GM21390 (cell line): ENCODE results near the gene NFXL1.

Experiments
- ATAC-seq: cut with Tn5 transposase; IDR thresholded peaks from one replicate; pipeline ENCODE4 v1.9.1; 2021; ENCODE audit not compliant: unreplicated experiment

NFXL1 gene

DNA sequence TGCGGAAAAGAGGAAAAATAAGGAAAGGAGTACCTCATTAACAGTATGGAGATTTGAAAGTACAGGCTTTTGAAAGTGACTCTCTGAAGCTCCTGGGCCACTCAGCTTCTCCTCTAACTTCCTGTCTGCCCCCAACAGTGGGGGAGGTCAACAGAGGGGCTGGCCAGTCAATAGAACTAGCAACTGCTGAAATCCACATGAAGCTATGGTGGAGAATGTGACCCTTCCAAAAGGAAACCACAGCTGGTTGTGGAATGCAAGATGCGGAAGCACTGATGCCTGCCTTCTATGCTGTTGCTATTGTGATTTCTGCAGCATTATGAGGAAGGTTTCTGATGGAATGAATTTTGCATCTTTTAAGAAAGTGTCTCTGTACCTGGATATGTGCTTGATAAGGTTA lies 78.9 kb downstream of the NFXL1 start:
- ATAC-seq = no peak

DNA sequence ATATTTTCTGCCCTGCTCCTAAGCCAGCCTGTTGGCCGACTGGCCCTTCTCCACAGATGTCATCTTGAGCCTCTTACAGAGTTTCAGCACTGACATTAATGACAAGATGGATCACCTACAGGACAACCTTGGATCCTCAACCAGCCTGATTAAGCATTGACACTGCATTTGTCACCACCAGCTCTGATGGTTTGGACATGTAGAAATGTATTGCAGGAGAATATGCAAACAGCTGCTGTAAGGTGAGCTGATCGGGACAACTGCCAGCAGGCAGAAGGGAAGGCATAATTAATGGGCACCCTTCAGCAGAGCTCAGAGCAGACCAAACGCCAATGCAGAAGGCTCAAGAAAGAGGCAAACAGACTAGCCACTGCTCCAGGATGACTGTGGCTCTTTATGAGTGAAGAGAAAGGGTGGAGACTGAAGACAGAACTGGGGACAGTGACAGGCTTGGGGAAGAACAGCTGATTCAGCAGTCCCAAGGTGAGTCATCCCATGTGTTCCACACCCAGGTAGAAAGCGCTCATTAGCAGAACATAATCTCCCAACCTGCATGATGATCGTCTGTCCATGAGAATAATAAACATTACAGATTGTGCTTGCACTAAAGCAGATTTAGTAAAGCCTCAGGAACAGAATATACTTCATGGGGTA lies 83.2 kb downstream of the NFXL1 start:
- ATAC-seq = no peak

DNA sequence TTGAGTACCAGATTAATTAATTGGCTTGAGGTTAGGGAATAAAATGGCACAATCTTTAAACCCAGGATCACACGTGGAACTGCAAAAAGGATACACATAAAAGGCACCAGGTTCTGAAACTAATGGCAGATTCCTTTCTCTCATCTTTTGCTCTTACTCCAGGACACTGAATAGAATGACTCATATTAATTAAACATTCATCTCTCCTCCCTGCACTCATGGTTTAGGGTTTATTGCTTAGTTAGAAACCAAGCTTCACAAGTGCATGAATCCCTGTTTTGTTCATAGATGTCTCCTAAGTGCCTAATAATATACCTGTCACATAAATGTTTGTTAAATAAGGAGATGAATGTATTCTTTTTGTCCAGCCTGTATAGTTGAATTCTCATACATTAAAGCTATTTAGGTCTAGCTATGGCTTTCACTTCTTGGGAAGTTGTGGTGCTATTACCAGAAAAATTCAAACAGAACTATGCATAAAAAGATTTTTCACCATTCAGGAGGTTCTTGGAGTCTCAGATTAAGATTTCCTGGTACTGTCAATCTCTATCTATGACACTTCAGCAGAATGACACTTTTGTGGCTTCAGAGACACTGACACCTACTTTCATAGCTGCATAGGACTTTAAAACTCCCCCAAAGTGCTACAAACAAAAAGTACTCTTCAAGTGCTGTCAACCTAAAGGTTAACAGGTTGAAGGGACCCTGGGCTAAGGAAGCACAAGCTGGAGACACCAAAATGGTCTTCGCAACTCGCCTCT lies 83.9 kb downstream of the NFXL1 start:
- ATAC-seq = no peak

DNA sequence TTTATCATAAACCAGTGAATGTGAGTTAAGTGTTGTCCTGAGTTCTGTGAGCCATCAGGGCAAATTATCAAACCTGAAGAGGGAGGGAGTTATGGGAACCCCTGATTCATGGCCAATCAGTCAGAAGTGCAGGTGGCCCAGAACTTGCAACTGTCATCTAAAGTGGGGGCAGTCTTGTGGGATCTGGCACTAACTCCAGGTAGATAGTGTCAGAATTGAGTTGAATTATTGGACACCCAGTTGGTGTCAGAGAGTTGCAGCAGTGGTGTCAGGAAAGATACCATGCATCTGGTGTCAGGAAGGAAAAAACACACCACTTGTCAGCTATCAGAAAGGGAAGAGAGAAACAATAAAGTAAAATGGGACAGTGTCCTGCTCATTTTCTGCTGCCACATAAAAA lies 84.9 kb downstream of the NFXL1 start:
- no peak for ATAC-seq

DNA sequence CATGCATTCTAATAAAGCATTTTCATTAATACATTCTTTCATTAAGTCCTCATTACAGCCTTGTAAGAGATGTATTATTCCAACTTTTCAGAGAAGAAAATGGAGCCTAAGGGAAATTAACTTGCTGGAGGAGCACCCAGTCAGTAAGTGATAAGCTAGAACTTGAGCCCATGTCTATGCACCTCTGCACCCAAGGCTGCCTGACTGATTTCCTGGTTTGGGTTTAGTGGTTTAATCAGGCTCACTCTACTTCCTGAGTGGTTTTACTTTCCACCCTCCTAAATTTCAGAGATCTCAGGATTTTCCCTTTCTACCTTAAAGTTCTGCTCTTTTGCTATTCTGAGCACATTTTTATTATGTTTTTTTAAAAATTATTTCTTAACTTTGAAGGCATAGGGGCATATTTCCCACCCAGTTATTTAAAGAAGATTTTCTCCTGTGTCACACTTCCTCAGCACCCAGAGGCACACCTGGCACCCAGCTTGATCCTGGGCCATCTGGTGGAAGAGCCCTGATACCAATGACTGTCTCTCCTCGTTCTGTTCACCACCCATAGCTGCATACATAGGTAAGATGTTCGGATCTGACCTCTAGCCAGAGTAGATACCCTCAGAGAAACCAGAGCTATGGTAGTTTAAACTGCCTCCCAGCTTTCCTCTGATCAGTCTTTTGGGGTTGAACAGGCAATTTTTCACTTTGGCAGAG lies 86.9 kb downstream of the NFXL1 start:
- no peak for ATAC-seq

DNA sequence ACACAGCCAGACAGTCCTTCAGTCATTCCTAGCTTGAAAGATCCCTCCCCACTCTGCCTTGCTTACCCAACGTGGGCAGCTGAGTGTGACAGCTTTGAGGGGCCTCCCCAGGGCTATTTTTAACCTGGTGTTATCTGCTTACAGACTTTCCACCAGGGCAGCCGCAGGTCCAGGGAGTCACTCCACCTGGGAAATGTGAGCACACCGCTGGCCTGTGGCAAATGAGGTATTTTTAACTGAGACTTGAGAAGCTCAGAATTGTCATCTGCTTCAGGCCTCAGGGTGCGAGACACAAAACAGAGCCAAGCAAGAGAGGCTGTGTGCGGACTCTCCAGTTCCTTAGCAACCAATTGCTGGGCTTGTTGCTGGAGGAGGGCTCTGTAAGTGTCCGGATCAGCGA lies 89.5 kb downstream of the NFXL1 start:
- ATAC-seq = no peak

DNA sequence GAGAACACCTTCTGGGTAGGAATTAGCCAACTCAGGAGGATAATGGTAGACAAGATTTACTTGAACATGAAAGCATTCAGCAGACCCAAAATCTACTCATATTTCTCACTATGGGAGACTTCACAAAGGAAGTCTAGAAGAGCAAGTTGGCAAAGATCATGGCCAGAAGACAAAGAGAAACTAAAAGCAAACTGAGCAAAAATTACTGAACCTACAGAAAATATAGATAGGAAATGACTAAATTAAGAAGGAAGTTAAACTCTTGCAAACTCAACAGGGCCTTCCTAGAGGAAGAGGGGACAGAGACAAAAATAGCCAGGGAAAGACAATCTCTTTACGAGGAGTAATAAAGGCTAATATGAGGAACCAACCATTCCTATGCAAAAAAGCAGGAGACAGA lies 95.2 kb downstream of the NFXL1 start:
- ATAC-seq = no peak

DNA sequence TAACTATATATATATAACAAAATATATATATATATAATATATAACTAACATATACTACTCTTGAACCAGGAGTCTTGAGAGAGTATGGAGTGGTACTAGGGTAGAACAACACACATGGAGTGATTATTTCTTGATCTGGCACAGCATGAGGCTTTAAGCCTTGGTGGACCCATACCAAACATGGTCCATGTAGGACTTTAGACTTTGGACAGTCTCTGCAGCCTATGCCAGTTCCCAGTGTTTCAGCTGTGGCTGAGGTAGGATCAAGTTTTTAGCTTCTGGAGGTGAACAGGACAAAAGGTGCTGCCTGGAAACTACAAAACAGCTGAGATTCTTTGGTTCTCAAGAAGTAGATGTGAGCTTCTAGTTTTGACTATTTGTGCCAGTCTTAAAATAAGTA lies 97.1 kb downstream of the NFXL1 start:
- no peak for ATAC-seq

DNA sequence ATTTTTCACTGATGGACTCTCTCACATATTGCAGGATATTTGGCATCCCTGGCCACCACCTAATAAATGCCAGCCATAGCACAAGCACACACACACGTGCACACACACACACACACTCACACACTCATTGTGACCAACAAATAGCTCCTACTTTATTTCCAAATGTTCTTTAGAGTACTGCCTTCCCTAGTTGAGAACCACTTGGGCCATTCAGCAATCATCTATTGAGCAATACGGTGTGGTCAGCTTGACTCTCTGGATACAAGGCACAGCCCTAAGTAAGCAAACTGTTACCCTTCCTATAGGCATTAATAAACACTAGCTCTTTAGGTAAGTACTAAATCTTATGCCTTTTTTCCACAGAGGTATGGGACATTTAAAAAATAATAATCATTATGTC lies 97.6 kb downstream of the NFXL1 start:
- ATAC-seq = no peak

DNA sequence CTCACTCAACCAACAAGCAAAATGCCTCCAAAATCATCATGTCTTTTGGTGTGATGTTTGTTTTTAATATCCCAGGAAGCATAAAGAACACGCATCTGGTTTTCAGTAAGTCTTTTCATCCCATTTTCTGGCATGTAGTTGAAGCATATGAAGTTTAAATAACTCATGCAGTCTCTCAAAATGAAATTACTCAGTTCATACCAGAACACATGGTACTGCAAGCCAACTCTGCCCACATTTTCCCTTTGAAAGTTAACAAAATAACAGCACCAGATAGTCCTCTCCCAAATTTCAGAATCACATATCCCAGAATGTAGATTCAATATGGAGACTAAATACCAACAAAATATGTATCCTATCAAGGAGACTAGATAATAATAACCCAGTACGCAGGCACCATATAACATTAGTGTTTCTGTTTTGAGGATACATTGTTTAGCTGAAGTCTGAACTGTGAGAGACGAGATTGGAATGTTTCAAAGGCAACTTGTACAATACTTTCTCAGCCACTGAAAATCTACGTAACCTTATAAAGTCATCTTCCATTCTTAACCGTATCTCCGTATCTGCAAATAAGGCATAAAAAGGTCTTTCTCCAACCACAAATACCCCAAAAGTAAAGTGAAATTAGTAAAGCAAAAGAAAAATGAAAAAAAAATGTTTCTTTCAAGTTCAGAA lies 99.6 kb downstream of the NFXL1 start:
- ATAC-seq = no peak

DNA sequence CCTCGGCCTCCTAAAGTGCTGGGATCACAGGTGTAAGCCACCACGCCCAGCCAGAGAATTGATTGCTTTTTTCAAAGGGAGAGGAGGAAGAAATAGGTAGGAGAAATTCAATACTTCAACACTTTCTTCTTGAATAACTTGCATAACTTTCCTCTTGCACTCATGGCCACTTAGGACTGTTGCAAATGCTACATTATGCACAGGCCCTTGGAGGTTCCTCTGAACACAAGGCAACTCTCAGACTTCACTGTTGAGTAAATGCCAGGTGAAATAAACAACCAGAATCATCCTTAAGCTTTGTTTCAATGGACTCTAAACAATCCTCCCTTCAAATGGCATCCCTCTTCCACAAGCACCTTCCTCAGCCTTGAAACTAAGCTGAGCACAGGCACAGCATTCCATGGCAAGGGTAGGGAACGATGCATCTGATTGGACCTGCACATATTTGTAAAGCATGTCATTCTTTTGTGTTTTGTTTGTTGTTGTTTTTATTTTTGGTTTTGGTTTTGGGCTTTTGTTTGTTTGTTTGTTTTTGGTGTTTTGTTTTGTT lies 104.7 kb downstream of the NFXL1 start:
- no peak for ATAC-seq

DNA sequence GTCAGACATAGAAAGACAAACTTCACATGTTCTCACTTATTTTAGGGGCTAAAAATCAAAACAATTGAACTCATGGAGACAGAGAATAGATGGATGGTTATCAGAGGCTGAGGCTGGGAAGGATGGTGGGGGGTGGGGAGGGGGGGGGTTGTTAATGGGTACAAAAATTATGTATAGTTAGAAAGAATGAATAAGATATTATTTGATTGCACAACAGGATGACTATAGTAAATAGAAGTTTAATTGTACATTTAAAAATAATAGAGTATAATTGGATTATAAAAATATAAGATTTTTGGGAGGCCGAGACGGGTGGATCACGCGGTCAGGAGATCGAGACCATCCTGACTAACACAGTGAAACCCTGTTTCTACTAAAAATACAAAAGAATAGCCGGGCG lies 109.8 kb downstream of the NFXL1 start:
- ATAC-seq = no peak

DNA sequence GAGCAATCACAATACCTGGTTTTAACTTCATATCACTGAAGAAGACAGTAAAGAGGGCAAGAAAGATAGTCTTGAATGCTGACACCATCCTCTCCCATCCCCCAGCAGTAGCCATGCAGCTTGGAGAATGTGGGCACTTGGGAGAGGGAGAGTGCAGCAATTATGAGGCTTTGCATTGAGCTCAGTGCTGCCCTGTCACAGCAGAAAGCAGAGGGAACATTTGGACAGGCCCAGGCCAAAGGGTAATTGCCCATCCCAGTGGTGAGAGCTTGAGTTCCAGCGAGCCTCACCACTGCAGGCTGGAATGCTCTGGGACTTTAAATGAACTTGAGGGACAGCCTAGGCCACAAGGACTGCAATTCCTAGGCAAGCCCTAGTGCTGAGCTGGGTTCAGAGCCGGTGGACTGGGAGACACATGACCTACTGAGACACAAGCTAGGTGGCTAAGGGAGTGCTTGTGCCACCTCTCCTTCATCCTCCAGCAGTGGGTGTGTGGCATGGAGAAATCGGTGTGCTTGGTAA lies 112.8 kb downstream of the NFXL1 start:
- ATAC-seq = no peak

DNA sequence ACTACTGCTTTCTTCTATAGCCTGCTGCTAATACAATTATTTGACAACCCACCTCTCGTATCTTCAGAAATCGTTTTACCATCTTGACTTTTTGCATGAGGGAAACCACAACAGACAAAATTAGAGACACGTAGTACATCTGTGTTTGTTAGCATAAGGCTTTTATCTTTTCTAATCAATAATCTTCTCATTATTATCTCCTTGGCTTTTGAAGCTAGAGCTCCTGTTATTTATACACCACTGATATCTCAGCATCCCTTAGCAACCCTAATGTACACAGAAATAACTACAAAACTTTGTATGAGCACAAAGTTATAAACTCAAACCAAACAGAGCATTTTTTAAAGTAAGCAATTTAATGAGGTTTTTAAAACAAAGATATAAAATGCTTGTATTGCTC lies 116.2 kb downstream of the NFXL1 start:
- ATAC-seq = no peak
